Loucy (cell line): ENCODE data around the gene TMEM51.

Source experiments
- EZH2phosphoT487 ChIP-seq: fragments of 200-600 bp; IDR thresholded peaks from 2 replicates; pipeline ENCODE4 v1.6.1; 2018; ENCODE audit warnings: antibody characterized with exemption, mild to moderate bottlenecking, moderate library complexity, borderline replicate concordance
- TF ChIP-seq, protein P1 (sequence below): fragments of 200-600 bp; sonication (generic); conservative IDR thresholded peaks from 2 replicates; pipeline ENCODE4 v1.5.1; 2014; ENCODE audit warnings: mild to moderate bottlenecking, antibody characterized with exemption, low read length

DNA sequence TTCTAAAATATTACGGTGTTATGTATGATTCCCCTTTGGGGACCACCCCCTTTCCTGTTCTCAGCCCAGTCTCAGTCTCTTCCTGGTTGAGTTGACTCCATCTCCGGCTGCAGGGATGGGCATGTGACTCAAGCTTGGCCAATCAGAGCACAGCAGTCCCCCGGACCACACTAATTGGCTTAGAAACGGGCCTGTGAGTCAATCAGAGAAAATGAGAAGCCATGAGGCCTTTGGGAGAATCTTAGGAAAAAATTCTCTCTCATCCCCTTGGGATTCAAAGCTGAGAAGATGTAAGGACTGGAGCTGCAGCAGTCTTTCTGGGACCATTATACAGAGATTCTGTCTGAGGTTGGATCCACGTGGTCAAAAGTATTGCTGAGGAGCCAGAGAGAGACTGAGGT is 82.8 kb downstream of the TMEM51 start:
- TF ChIP-seq, protein P1, sequence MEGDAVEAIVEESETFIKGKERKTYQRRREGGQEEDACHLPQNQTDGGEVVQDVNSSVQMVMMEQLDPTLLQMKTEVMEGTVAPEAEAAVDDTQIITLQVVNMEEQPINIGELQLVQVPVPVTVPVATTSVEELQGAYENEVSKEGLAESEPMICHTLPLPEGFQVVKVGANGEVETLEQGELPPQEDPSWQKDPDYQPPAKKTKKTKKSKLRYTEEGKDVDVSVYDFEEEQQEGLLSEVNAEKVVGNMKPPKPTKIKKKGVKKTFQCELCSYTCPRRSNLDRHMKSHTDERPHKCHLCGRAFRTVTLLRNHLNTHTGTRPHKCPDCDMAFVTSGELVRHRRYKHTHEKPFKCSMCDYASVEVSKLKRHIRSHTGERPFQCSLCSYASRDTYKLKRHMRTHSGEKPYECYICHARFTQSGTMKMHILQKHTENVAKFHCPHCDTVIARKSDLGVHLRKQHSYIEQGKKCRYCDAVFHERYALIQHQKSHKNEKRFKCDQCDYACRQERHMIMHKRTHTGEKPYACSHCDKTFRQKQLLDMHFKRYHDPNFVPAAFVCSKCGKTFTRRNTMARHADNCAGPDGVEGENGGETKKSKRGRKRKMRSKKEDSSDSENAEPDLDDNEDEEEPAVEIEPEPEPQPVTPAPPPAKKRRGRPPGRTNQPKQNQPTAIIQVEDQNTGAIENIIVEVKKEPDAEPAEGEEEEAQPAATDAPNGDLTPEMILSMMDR, result no peak
- TF ChIP-seq EZH2phosphoT487, result no peak
